ENCODE results near the gene PLP1.

GRCh38 chrX:103805860-103806259, 29.2 kb downstream of the PLP1 start:
- TF ChIP-seq REST (IDR thresholded peaks at IDR 0.05) (no peak), SMC3 (IDR thresholded peaks at IDR 0.05) (no peak), MYC (IDR thresholded peaks at IDR 0.05; ENCODE audit: borderline replicate concordance, low read length) (no peak), CTCF (IDR thresholded peaks at IDR 0.05) (no peak), JUNB (IDR thresholded peaks at IDR 0.05) (no peak), CEBPB (IDR thresholded peaks at IDR 0.05) (no peak), TP53 (CRISPR knock-in tag; IDR thresholded peaks at IDR 0.05) (no peak), RCOR1 (IDR thresholded peaks at IDR 0.05; ENCODE audit: low read depth, low read length) (no peak), HDAC2 (IDR thresholded peaks at IDR 0.05) (no peak), POLR2A (IDR thresholded peaks at IDR 0.05; ENCODE audit: low read length) (no peak), JUN (IDR thresholded peaks at IDR 0.05) (no peak)

Measured in A549 (cell line).